GM21515 (cell line): ENCODE results near the gene KRTAP10-6.
"Not testable (repeated sequence)": the region's sequence is repeated elsewhere in the genome, so short reads cannot be mapped to it uniquely, and the experiment has no call there.

Experiments used
- ATAC-seq: cut with Tn5 transposase; IDR thresholded peaks from one replicate; pipeline ENCODE4 v1.9.1; 2021; ENCODE audit not compliant: unreplicated experiment

KRTAP10-6 gene

GRCh38 chr21:44617071-44617501, 24.8 kb upstream of the KRTAP10-6 start:
- no peak for ATAC-seq

DNA sequence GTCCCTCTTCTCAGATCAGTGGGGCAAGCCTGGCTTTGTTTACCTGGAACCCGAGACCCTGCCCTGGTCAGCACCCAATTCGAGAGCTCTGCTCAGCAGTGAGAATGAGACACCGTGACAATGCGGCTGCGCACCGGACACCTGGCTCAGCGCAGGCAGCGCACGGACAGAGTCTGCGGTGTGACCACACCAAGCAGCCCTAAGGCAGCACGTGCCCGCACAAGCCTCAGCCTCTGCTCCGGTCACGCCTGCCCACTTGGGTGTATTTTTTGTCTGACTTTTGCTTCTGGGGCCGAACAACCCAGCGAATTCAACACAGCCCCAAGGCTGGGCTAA, 24.3 kb upstream of the KRTAP10-6 start:
- no peak for ATAC-seq

GRCh38 chr21:44615911-44616590, 23.7 kb upstream of the KRTAP10-6 start:
- ATAC-seq = no peak

GRCh38 chr21:44615466-44615865, 23.2 kb upstream of the KRTAP10-6 start:
- ATAC-seq = no peak

DNA sequence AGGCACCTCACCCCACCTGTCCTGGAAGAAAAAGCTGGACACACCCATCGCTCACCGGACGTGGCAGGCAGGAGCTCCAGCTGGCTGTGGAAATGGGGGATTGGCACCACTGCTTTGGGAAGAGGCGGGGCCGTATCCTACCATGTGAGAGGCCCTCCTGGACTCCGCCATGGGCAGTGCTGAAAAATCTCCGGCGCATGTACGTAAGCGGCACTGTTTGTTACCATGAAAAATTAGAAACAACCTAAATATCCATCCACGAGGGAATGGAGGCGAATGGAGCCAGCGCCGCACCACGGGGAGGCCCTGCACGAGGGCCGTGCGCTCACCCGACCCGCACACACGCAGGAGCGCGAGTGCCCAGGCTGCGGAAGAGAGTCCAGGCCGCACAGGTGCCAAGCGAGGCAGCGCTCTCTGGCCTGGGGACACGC, 22.7 kb upstream of the KRTAP10-6 start:
- ATAC-seq = no peak

DNA sequence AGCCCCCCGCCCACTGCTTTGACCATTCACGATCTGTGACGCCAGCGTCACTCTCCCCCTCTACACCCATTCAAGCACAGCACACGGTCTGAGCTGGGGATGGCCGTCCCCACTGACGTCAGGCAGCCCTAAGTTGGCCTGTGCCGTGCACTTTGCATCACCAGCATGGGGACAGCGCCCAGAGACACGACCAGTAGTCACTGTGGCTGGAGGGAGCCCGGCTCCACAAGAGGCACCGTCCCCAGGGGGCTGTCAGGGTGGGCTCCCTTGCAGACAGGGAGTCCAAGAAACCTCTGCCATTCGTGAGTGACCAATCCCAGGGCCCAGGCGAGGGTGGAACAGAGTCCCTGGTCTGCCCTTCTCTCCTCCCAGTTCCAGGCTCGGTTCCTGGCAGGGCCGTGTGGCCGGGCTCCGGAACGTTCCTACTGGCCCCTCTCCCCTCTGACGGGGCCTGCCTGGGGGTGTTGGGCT, 21.9 kb upstream of the KRTAP10-6 start:
- ATAC-seq = no peak

GRCh38 chr21:44613386-44614155, 21.3 kb upstream of the KRTAP10-6 start:
- no peak for ATAC-seq

DNA sequence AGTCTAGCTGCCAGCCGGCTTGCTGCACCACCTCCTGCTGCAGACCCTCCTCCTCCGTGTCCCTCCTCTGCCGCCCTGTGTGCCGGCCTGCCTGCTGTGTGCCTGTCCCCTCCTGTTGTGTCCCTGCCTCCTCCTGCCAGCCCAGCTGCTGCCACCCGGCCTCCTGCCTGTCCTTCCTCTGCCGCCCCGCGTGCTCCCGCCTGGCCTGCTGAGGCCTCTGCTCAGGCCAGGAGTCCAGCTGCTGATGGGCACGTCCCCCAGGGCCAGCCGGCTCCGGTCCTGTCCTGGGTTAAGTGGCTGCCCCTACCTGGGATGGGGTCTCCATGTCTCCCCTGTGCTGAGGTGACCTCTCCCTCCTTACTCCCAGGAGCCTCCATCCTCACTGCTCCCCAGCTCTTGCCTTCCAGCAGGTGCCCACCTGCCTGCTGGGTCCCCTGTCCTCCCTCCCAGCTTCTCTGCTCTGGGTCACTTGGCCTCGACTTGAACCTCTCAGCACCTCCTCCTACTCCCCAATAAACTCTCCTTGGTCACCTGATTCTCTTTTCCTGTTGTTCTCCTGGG, 20.4 kb upstream of the KRTAP10-6 start:
- no peak for ATAC-seq

DNA sequence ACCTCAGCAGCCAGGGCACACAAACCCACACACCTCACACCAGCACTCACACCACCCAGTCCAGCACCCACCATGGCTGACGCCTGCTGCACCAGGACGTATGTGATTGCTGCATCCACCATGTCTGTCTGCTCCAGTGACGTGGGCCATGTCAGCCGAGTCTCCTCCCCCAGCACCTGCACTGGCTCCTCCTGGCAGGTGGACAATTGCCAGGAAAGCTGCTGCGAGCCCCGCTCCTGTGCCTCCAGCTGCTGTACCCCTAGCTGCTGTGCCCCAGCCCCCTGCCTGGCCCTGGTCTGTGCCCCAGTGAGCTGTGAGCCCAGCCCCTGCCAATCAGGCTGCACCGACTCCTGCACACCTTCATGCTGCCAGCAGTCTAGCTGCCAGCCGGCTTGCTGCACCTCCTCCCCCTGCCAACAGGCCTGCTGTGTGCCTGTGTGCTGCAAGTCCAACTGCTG, 19.8 kb upstream of the KRTAP10-6 start, which contains the start of gene KRTAP10-8:
Gene KRTAP10-8 (plus strand): TSS at position 51 of the 458 bp plus-strand sequence. CDS start 22 bp downstream, at position 73.
- no peak for ATAC-seq

DNA sequence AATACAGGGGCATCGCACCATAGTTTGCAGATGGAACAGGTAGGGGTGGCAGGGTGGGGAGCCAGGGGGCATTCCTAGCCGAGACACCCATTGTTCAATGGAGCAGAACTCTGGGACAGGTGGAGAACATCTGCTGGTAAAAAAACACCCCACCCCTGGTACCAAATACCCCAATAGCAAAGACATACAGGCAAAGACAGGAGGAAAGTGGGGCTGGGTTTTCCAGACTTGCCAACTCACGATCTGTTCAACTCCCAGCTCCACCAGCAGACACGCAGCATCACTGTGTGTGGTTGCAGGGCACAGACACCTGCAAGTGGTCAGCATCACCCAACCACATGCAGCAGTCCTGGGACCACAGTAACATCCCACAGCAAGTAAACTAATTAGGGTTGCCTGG, 19.2 kb upstream of the KRTAP10-6 start:
- ATAC-seq = no peak

DNA sequence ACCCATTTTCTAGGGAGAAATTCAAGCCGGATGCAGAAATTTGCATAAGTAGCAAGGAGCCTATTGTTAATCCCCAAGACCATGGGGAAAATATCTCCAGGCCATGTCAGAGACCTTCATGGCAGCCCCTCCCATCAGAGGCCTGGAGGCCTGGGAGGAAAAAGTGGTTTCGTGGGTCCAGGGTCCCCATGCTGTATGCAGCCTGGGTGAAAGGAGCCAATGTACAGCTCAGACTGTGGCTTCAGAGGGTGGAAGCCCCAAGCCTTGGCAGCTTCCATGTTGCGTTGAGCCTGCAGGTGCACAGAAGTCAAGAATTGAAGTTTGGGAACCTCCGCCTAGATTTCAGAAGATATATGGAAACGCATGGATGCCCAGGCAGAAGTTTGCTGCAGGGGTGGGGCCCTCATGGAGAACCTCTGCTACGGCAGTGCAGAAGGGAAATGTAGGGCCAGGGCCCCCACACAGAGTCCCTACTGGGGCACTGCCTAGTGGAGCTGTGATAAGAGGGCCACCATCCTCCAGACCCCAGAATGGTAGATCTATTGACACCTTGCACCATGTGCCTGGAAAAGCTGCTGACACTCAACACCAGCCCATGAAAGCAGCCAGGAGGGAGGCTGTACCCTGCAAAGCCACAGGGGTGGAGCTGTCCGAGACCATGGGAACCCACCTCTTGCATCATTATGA, 18.0 kb upstream of the KRTAP10-6 start:
- not testable (repeated sequence) for ATAC-seq

GRCh38 chr21:44609193-44609592, 16.9 kb upstream of the KRTAP10-6 start:
- no peak for ATAC-seq

DNA sequence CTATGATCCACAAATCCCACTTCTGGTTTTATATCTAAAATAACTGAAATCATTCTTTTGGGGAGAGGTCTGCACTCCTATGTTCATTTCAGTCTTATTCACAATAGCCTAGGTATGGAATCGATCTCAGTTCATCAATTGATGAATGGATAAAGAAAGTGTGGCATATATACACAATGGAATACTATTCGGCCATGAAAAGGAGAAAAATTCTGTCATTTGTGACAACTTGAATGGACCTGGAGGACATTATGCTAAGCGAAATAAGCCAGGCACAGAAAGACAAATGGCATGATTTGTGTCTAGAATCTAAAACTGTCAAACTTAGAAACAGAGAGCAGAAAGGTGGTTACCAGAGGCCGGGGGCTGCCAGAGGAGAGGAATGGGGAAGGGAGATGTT, 14.2 kb upstream of the KRTAP10-6 start:
- ATAC-seq = no peak

DNA sequence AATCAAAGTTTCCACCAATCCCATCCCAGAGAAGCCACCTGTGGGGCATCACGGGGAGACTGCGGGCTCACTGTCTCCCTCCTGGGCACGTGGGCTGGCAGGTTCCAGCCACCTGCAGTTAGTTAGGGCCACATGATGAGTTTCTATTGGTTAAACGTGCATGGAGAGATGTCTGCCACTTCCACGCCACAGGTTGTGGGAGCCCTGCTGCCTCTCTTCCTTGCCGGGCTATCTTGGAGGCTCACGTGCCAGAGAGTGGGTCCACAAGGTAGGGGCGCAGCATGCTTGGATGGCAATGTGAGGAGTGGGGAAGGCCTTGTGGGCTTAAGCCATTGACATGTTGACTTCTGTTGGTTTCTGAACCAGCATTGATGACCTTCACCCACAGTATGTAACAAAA, 11.6 kb upstream of the KRTAP10-6 start:
- no peak for ATAC-seq

- ATAC-seq = no peak
Measured at GRCh38 chr21:44603109-44603875, 11.0 kb upstream of the KRTAP10-6 start.

DNA sequence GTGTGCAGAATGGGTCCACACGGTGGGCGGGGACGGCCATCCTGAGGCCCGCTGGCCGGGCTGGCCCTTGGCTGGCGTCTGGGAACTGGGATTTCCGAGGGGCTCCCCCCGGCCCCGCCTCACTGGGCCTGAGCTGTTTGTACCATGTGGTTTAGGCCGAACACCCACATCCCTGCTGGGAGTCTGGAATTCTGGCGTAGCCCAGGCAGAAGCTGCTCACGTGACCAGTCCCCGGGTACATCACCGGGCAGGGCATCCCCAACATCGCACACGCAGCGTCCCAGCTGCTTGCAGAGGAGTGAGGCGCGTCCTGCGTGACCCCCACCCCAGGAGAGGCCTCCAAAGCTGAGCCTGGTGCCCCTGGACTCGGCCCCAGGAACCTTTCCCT, 10.2 kb upstream of the KRTAP10-6 start:
- ATAC-seq = no peak

DNA sequence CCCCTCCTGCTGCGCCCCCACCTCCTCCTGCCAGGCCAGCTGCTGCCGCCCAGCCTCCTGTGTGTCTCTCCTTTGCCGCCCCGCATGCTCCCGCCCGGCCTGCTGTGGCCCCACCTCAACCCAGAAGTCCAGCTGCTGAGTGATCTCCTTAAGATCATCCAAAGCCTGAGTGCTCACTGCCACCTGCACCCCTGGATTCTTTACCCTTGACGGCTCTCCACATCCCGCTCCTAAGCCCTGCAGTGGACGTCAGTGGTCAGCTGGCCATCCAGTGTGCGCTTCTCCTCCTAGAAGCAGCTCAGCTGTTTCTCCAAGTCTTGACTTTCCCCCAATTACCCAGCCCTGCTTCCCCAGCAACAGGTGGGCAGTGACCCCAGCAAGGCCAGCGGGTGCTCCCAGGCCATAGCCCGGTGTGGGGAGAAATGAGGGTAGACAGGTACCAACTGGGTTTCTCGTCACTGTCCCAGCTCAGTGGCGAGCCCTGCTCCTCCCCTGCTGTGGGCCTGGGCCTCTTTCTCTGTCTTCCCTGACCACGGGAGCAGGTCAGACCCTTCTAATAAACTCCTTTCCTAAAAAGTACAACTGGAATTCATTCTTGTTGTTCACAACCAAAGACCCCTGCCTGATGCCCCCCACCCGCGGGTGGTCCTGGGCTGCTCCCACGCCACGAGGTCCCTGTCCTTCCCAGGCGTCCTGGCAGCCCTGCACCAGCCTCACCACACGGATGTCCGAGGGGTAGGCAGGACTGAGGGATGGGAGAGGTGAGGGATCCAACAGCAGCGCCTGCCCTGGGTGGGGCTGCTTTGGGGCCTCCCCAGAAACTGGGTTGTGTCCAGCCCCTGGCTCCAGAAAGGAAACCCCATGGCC, 9.5 kb upstream of the KRTAP10-6 start:
- ATAC-seq = no peak

GRCh38 chr21:44601091-44601490, 8.8 kb upstream of the KRTAP10-6 start:
- not testable (repeated sequence) for ATAC-seq

DNA sequence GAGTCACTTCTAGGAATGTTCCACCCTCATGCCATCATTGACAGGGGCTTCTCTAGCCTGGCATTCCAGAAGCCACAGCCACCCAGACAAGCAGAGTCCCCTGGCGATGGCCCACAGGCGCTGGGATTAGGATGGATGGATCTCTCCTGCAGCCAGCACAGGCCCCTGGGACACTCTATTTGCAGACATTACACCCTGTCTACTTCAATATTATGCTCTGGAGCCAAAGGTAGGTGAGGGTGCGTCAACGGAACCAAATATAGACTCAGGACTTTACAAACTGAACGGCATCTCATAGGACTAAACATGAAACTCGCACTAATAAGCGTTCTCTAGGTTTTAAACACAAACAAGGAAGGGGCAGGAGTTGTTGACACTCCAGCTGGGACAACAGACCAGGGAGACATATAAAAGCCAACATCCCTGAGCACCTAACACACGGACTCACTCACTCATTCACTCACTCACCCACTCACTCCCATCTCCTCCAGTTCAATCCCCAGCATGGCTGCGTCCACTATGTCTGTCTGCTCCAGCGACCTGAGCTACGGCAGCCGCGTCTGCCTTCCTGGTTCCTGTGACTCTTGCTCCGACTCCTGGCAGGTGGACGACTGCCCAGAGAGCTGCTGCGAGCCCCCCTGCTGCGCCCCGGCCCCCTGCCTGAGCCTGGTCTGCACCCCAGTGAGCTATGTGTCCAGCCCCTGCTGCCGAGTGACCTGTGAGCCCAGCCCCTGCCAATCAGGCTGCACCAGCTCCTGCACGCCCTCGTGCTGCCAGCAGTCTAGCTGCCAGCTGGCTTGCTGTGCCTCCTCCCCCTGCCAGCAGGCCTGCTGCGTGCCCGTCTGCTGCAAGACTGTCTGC, 8.0 kb upstream of the KRTAP10-6 start, which contains the start of gene KRTAP10-7:
Gene KRTAP10-7 (plus strand): TSS at position 480 of the 861 bp plus-strand sequence. CDS start 25 bp downstream, at position 505.
- ATAC-seq = not testable (repeated sequence)
